H1 (cell line): Measurements from ENCODE around the gene GNA12. TPM values are rescaled to one million over a fixed set of nuclear protein-coding genes. Genes with fewer than 3 reads are reported as not detected.

ENCODE experiments used
- CTCF ChIA-PET: fragments of 300-600 bp; sonication (Branson Sonifier 250); formaldehyde crosslinking; loops from one replicate; lab custom pipeline; 2021; ENCODE audit not compliant: partially characterized antibody; lab: Charles Lee
- POLR2A ChIA-PET: fragments of 300-600 bp; sonication (Branson Sonifier 250); formaldehyde crosslinking; loops from one replicate; lab custom pipeline; 2021; ENCODE audit warnings: inconsistent platforms; ENCODE audit not compliant: partially characterized antibody; lab: Charles Lee
- DNase-seq, 2 experiments: peaks; one replicate each; pipeline versions ENCODE4 v3.0.0 to v3.0.0-alpha.2; 2010 to 2022; ENCODE audit warnings: low spot score in 2 of 2, low read depth in 1 of 2, mixed read lengths in 1 of 2
- FAIRE-seq: peaks from 2 replicates; lab custom pipeline; 2011; peaks lifted over from hg19 to GRCh38; lab: Jason Lieb, UNC
- H2AFZ ChIP-seq: 2 replicates; pipeline ENCODE4 v1.8.1; 2012; ENCODE audit warnings: low read length, inconsistent platforms
- H2AK5ac ChIP-seq: 2 replicates; pipeline ENCODE4 v1.6.1; 2013; ENCODE audit warnings: low read depth, low read length
- H2BK120ac ChIP-seq: replicated peaks from 2 replicates; pipeline ENCODE3; 2013; ENCODE audit warnings: low read depth, low read length, inconsistent platforms
- H2BK12ac ChIP-seq: 2 replicates; pipeline ENCODE4 v1.6.1; 2013; ENCODE audit warnings: low read depth, low read length
- H2BK15ac ChIP-seq: 2 replicates; pipeline ENCODE4 v1.6.1; 2013; ENCODE audit warnings: low read length
- H2BK20ac ChIP-seq: 2 replicates; pipeline ENCODE4 v1.6.1; 2013; ENCODE audit warnings: low read length
- H2BK5ac ChIP-seq: 2 replicates; pipeline ENCODE4 v1.6.1; 2013; ENCODE audit warnings: low read depth, low read length
- H3K14ac ChIP-seq: 2 replicates; pipeline ENCODE4 v1.6.1; 2013; ENCODE audit warnings: inconsistent platforms; ENCODE audit not compliant: insufficient read length
- H3K18ac ChIP-seq: 2 replicates; pipeline ENCODE4 v1.6.1; 2013; ENCODE audit warnings: low read length; ENCODE audit errors: extremely low read depth
- H3K23ac ChIP-seq: 2 replicates; pipeline ENCODE4 v1.6.1; 2013; ENCODE audit warnings: inconsistent platforms; ENCODE audit not compliant: insufficient read length
- H3K23me2 ChIP-seq: 2 replicates; pipeline ENCODE4 v1.6.1; 2013; ENCODE audit warnings: low read depth, low read length
- H3K27ac ChIP-seq: 2 replicates; pipeline ENCODE4 v1.6.1; 2011; ENCODE audit warnings: low read depth, low read length, inconsistent platforms
- H3K27me3 ChIP-seq, 4 experiments: replicated peaks in 1 of 4; 1 replicate in 1 of 4; 2 replicates in 3 of 4; pipeline versions ENCODE4 v1.6.1 to v1.8.1; 2011 to 2013; ENCODE audit warnings: low read length in 3 of 4, mild to moderate bottlenecking in 3 of 4, inconsistent platforms in 2 of 4, mixed read lengths in 2 of 4, moderate library complexity in 1 of 4; ENCODE audit not compliant: control insufficient read depth in 3 of 4, insufficient read depth in 3 of 4; ENCODE audit errors: extremely low read depth in 1 of 4
- H3K36me3 ChIP-seq, 4 experiments: 2 replicates each; pipeline versions ENCODE4 v1.6.1 to v1.8.1; 2011 to 2013; ENCODE audit warnings: mild to moderate bottlenecking in 4 of 4, low read length in 3 of 4, moderate library complexity in 2 of 4, control low read depth in 1 of 4, inconsistent platforms in 1 of 4; ENCODE audit not compliant: insufficient read depth in 4 of 4, control insufficient read depth in 2 of 4
- H3K4ac ChIP-seq: replicated peaks from 2 replicates; pipeline ENCODE3; 2013; ENCODE audit warnings: low read length, low read depth, mixed read lengths, inconsistent platforms; ENCODE audit not compliant: insufficient read length
- H3K4me1 ChIP-seq, 4 experiments: replicated peaks in 1 of 4; 1 replicate in 1 of 4; 2 replicates in 3 of 4; pipeline versions ENCODE4 v1.6.1 to v1.8.1; 2011 to 2013; ENCODE audit warnings: low read length in 3 of 4, inconsistent platforms in 2 of 4, mixed read lengths in 1 of 4; ENCODE audit not compliant: insufficient read depth in 4 of 4, control insufficient read depth in 3 of 4
- H3K4me2 ChIP-seq, 2 experiments: 2 replicates each; pipeline versions ENCODE4 v1.6.1 to v1.8.1; 2011 to 2013; ENCODE audit warnings: low read depth in 2 of 2, low read length in 2 of 2, control low read depth in 1 of 2, inconsistent platforms in 1 of 2, mild to moderate bottlenecking in 1 of 2; ENCODE audit not compliant: insufficient read depth in 1 of 2
- H3K4me3 ChIP-seq, 4 experiments: fragments of 200-600, 300-600 bp in 1 of 4; sonication (generic), shearing (Covaris generic), sonication (Bioruptor Twin) in 1 of 4; 2 replicates each; pipeline versions ENCODE4 v1.5.1 to v1.8.1; 2011 to 2016; ENCODE audit warnings: low read length in 4 of 4, low read depth in 3 of 4, control low read depth in 2 of 4, inconsistent platforms in 2 of 4, mild to moderate bottlenecking in 2 of 4, mixed read lengths in 1 of 4, moderate library complexity in 1 of 4; ENCODE audit not compliant: insufficient read depth in 2 of 4; ENCODE audit errors: extremely low read depth in 1 of 4
- H3K56ac ChIP-seq: replicated peaks from 2 replicates; pipeline ENCODE3; 2013; ENCODE audit warnings: low read depth, mild to moderate bottlenecking, mixed read lengths, low read length, inconsistent platforms; ENCODE audit not compliant: insufficient read length
- H3K79me1 ChIP-seq: 2 replicates; pipeline ENCODE4 v1.6.1; 2013; ENCODE audit warnings: low read depth, low read length, control low read depth
- H3K79me2 ChIP-seq, 2 experiments: 2 replicates each; pipeline versions ENCODE4 v1.6.1 to v1.8.1; 2012 to 2013; ENCODE audit warnings: low read length in 2 of 2, mild to moderate bottlenecking in 2 of 2, inconsistent platforms in 1 of 2; ENCODE audit not compliant: insufficient read depth in 2 of 2, control insufficient read depth in 1 of 2
- H3K9ac ChIP-seq, 4 experiments: replicated peaks in 1 of 4; 1 replicate in 1 of 4; 2 replicates in 3 of 4; pipeline versions ENCODE4 v1.6.1 to v1.8.1; 2011 to 2013; ENCODE audit warnings: low read depth in 3 of 4, low read length in 3 of 4, control low read depth in 2 of 4, mild to moderate bottlenecking in 2 of 4, moderate library complexity in 2 of 4, inconsistent platforms in 1 of 4; ENCODE audit errors: extremely low read depth in 1 of 4
- H3K9me3 ChIP-seq, 2 experiments: 2 replicates each; pipeline versions ENCODE4 v1.6.1 to v1.8.1; 2012 to 2013; ENCODE audit warnings: mild to moderate bottlenecking in 2 of 2, moderate library complexity in 2 of 2, control low read depth in 1 of 2, inconsistent platforms in 1 of 2, low read depth in 1 of 2, low read length in 1 of 2, mixed read lengths in 1 of 2; ENCODE audit not compliant: insufficient read depth in 2 of 2
- H4K20me1 ChIP-seq, 2 experiments: replicated peaks in 1 of 2; 2 replicates each; pipeline versions ENCODE3 to v1.8.1; 2011 to 2013; ENCODE audit warnings: inconsistent platforms in 2 of 2, low read length in 2 of 2, mild to moderate bottlenecking in 1 of 2; ENCODE audit not compliant: insufficient read depth in 2 of 2, control insufficient read depth in 1 of 2
- H4K5ac ChIP-seq: 2 replicates; pipeline ENCODE4 v1.6.1; 2013; ENCODE audit warnings: low read length, low read depth, mixed read lengths, inconsistent platforms; ENCODE audit not compliant: insufficient read length
- H4K8ac ChIP-seq: 2 replicates; pipeline ENCODE4 v1.8.0; 2013; ENCODE audit warnings: mild to moderate bottlenecking, moderate library complexity, low read length, inconsistent platforms; ENCODE audit not compliant: insufficient read depth; ENCODE audit errors: extremely low read depth
- H4K91ac ChIP-seq: replicated peaks from 2 replicates; pipeline ENCODE3; 2013; ENCODE audit warnings: low read length, mixed read lengths, inconsistent platforms; ENCODE audit not compliant: insufficient read length
- ASH2L ChIP-seq: fragments of 200-600, 300-600 bp; sonication (generic); IDR thresholded peaks from one replicate; pipeline ENCODE4 v1.7.1; 2017; ENCODE audit warnings: low read length
- BRCA1 ChIP-seq: IDR thresholded peaks from 2 replicates; pipeline ENCODE4 v1.6.1; 2012; ENCODE audit warnings: low read depth, low read length, improper control_type of control experiment
- FOSL1 ChIP-seq: IDR thresholded peaks from 2 replicates; pipeline ENCODE4 v1.6.1; 2011; ENCODE audit warnings: mild to moderate bottlenecking, low read depth, low read length, moderate library complexity; ENCODE audit not compliant: insufficient read depth
- GTF2F1 ChIP-seq: IDR thresholded peaks from 2 replicates; pipeline ENCODE4 v1.6.1; 2012; ENCODE audit warnings: low read depth, low read length, improper control_type of control experiment, borderline replicate concordance
- NRF1 ChIP-seq: IDR thresholded peaks from 2 replicates; pipeline ENCODE4 v1.6.1; 2011; ENCODE audit warnings: mild to moderate bottlenecking, low read depth, low read length, improper control_type of control experiment
- RBBP5 ChIP-seq: IDR thresholded peaks from 2 replicates; pipeline ENCODE4 v1.7.1; 2012; ENCODE audit warnings: low read depth, mild to moderate bottlenecking, inconsistent platforms, low read length, moderate library complexity, borderline replicate concordance
- TEAD4 ChIP-seq: IDR thresholded peaks from 2 replicates; pipeline ENCODE4 v1.6.1; 2012; ENCODE audit warnings: low read depth, low read length, inconsistent platforms, mixed read lengths
- WGBS, 2 experiments: shearing (Covaris generic) in 1 of 2; methylation state at CpG; one replicate each; pipeline versions ENCODE4 v1.1.6 to v1.1.7; 2013 to 2015; ENCODE audit warnings: low lambda C conversion rate in 2 of 2, mixed read lengths in 2 of 2, inconsistent platforms in 1 of 2, low coverage in 1 of 2, missing lambda C conversion rate in 1 of 2; ENCODE audit not compliant: insufficient replicate concordance in 2 of 2, insufficient coverage in 1 of 2, insufficient read length in 1 of 2; ENCODE audit errors: extremely low coverage in 1 of 2, missing lambda C conversion rate in 1 of 2; 5-methylcytosine and 5-hydroxymethylcytosine counted together
- polyA plus RNA-seq, 7 experiments: library from polyadenylated mRNA; depleted of rRNA in 3 of 7; stranded (reverse) in 5 of 7; unstranded in 2 of 7; fragments of >200 nt in 5 of 7; fragments of 200-250 nt in 2 of 7; gene quantifications; 1 replicate in 5 of 7; 2 replicates in 1 of 7; 4 replicates in 1 of 7; pipeline versions ENCODE4 v1.2.1 to v1.2.3, GENCODE V29; 2011 to 2013; ENCODE audit warnings: missing spikeins in 2 of 7, mixed read lengths in 2 of 7
- total RNA-seq: library from RNA; stranded (reverse); fragmentation: NEBNext Ultra II Directional; extraction: Animal tissue kit (Norgen Biotek cat#: 25700); gene quantifications from 2 replicates; pipeline ENCODE4 v1.2.1, GENCODE V29; 2021
- TF ChIP-seq, protein P1 (sequence below): IDR thresholded peaks from 2 replicates; pipeline ENCODE4 v1.6.1; 2012; ENCODE audit warnings: inconsistent platforms

Gene GNA12
- total and polyA plus RNA-seq, 2 of the 8 experiments (the other 6 are each of a cell fraction or from before 2014, with no cell fraction given): 96.5 to 109 TPM

DNA sequence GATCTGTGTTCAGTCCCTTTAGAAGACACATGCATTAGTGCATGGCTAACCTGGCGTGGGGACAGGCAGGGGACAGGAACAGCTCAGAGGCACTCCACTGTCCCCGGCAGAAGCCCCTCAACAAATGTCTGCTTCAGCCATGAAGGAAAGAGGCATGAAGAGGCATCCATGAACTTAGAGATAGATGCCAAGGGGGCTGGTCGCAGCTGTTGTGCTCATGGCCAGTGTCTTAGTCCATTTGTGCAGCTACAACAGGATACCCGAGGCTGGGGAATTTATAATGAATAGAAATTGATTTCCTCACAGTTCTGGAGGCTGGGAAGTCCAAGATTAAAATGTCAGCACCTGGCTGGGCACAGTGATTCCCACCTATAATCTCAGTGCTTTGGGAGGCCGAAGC, 14.5 kb upstream of the GNA12 start:
- WGBS, 2 experiments: 96% methylated on average over 5 of the region's 5 CpGs; no CpG with 5 or more reads in 1 of the 2 experiments
- no peak overlapping the region for H4K91ac ChIP-seq
- DNase-seq (no peak), FAIRE-seq (no peak)
- H3K23ac ChIP-seq: no peak overlapping the region
- no peak overlapping the region for H3K4ac ChIP-seq
- H3K56ac ChIP-seq: no peak overlapping the region
- H3K27me3 ChIP-seq: no peaks in the 10 kb centered on the region; a peak in 2 of 7 replicates
- no peak overlapping the region for H2AK5ac ChIP-seq
- no peak overlapping the region for H4K8ac ChIP-seq
- H3K23me2 ChIP-seq: no peaks in the 10 kb centered on the region
- no peaks in the 10 kb centered on the region for H3K79me2 ChIP-seq
- no peak overlapping the region for H2BK120ac ChIP-seq
- H2BK12ac ChIP-seq: no peak overlapping the region
- CTCF ChIA-PET: interaction anchor here (0.6 to 1.0 kb wide), 2 partner anchors 145 to 206 kb away, joined by 3 to 5 read pairs; no protein-coding TSS in a partner anchor
- H2BK20ac ChIP-seq: no peak overlapping the region
- H3K9ac ChIP-seq: no peak overlapping the region
- POLR2A ChIA-PET: interaction anchor here (1.3 kb wide), 1 partner anchor 17 kb away, joined by 3 read pairs; no protein-coding TSS in a partner anchor
- H3K36me3 ChIP-seq: no peaks in the 10 kb centered on the region
- H2BK15ac ChIP-seq: no peak overlapping the region
- H2AFZ ChIP-seq: no peak overlapping the region
- H4K5ac ChIP-seq: no peak overlapping the region
- H3K4me1 ChIP-seq: peaks cover 0 to 2% (median 1%) of the 10 kb centered on the region in 4 experiments; a peak in 5 of 7 replicates
- H3K14ac ChIP-seq: no peak overlapping the region
- no peaks in the 10 kb centered on the region for H3K9me3 ChIP-seq
- no peak overlapping the region for H3K4me2 ChIP-seq
- H3K79me1 ChIP-seq: no peaks in the 10 kb centered on the region
- H3K27ac ChIP-seq: no peak overlapping the region
- H3K18ac ChIP-seq: no peak overlapping the region
- no peak overlapping the region for H2BK5ac ChIP-seq
- no peaks in the 10 kb centered on the region for H4K20me1 ChIP-seq
- H3K4me3 ChIP-seq: no peak overlapping the region
- TF ChIP-seq NRF1 (no peak), ASH2L (no peak), GTF2F1 (no peak), TEAD4 (no peak), RBBP5 (no peak), BRCA1 (no peak), FOSL1 (no peak)
- TF ChIP-seq, protein P1, sequence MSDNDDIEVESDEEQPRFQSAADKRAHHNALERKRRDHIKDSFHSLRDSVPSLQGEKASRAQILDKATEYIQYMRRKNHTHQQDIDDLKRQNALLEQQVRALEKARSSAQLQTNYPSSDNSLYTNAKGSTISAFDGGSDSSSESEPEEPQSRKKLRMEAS: no peak
